Measurements from ENCODE around the gene P3H3.
A peak's percentile ranks its signal among the peaks of the same experiment; 100 is the strongest.

P3H3 gene

GRCh38 chr12:6873094-6874014, 45.1 kb downstream of the P3H3 start, which contains the start of gene SPSB2 (continued):
- no peak for TF ChIP-seq ZNF19 (tag by site-specific recombination; IDR thresholded peaks at IDR 0.05; ENCODE audit: low read depth)
- no peak for TF ChIP-seq ZNF391 (tag by site-specific recombination; IDR thresholded peaks at IDR 0.05; ENCODE audit: borderline replicate concordance, low read depth)
- no peak for TF ChIP-seq ZNF354C (tag by site-specific recombination; IDR thresholded peaks at IDR 0.05; ENCODE audit: borderline replicate concordance, low read depth)
- TF ChIP-seq ZNF146 (tag by site-specific recombination; IDR thresholded peaks at IDR 0.05) = no peak
- TF ChIP-seq ZNF510 (tag by site-specific recombination; IDR thresholded peaks at IDR 0.05; ENCODE audit: insufficient replicate concordance) = no peak
- TF ChIP-seq ZNF692 (tag by site-specific recombination; IDR thresholded peaks at IDR 0.05) = peak; percentile 60
- no peak for TF ChIP-seq ZSCAN16 (tag by site-specific recombination; IDR thresholded peaks at IDR 0.05)
- no peak for TF ChIP-seq ZNF596 (tag by site-specific recombination; IDR thresholded peaks at IDR 0.05)
- TF ChIP-seq ZNF394 (tag by site-specific recombination; IDR thresholded peaks at IDR 0.05; ENCODE audit: borderline replicate concordance) = peak; percentile 73; the same call in 1 of the 2 replicates
- TF ChIP-seq ZBTB1 (tag by site-specific recombination; IDR thresholded peaks at IDR 0.05) = no peak
- no peak for TF ChIP-seq ZNF830 (tag by site-specific recombination; IDR thresholded peaks at IDR 0.05; ENCODE audit: low read depth)
- peak; percentile 96 for TF ChIP-seq KLF16 (tag by site-specific recombination; IDR thresholded peaks at IDR 0.05)
- no peak; the same call in 1 of the 2 replicates for TF ChIP-seq ZNF324 (tag by site-specific recombination; IDR thresholded peaks at IDR 0.05)
- peak; percentile 96 for TF ChIP-seq KLF10 (tag by site-specific recombination; IDR thresholded peaks at IDR 0.05)
- no peak for TF ChIP-seq ZFP37 (tag by site-specific recombination; IDR thresholded peaks at IDR 0.05)
- peak; percentile 52 for TF ChIP-seq ZIC2 (tag by site-specific recombination; IDR thresholded peaks at IDR 0.05)
- peak; percentile 85 for TF ChIP-seq PRDM10 (tag by site-specific recombination; IDR thresholded peaks at IDR 0.05)
- TF ChIP-seq ZNF76 (tag by site-specific recombination; IDR thresholded peaks at IDR 0.05; ENCODE audit: borderline replicate concordance, low read depth) = peak; percentile 63
- no peak for TF ChIP-seq ZNF132 (tag by site-specific recombination; IDR thresholded peaks at IDR 0.05; ENCODE audit: borderline replicate concordance)
- TF ChIP-seq ZNF704 (tag by site-specific recombination; IDR thresholded peaks at IDR 0.05) = 0 out of 2 replicates have a peak, but pooled peaks have one; percentile 55
- no peak for TF ChIP-seq PRDM6 (tag by site-specific recombination; IDR thresholded peaks at IDR 0.05)
- TF ChIP-seq KLF8 (tag by site-specific recombination; IDR thresholded peaks at IDR 0.05) = peak; percentile 89
- peak; percentile 99 for TF ChIP-seq KLF9 (tag by site-specific recombination; IDR thresholded peaks at IDR 0.05; ENCODE audit: low read depth)
- TF ChIP-seq ZBTB21 (tag by site-specific recombination; IDR thresholded peaks at IDR 0.05) = no peak
- peak; percentile 50; the same call in 1 of the 2 replicates for TF ChIP-seq OVOL3 (tag by site-specific recombination; IDR thresholded peaks at IDR 0.05)
- TF ChIP-seq CTCF (tag by site-specific recombination; IDR thresholded peaks at IDR 0.05) = no peak
- no peak for TF ChIP-seq ZNF513 (tag by site-specific recombination; IDR thresholded peaks at IDR 0.05)
- peak; percentile 66; the same call in 1 of the 2 replicates for TF ChIP-seq ZBTB20 (tag by site-specific recombination; IDR thresholded peaks at IDR 0.05)
